ENCODE measurements around the gene TP53I13. TPM values are rescaled to one million over a fixed set of nuclear protein-coding genes. Genes with fewer than 3 reads are reported as not detected.

Gene TP53I13
- total and polyA plus RNA-seq, 2 of the 13 experiments (the other 11 are each of a cell fraction or from before 2014, with no cell fraction given), result 16.9 to 25.7 TPM

- TF ChIP-seq KLF16 (CRISPR knock-in tag; IDR thresholded peaks at IDR 0.05) (peak in 1 of 2 experiments; percentile 84; a peak in 2 of 4 replicates), KDM3A (CRISPR knock-in tag; IDR thresholded peaks at IDR 0.05; ENCODE audit: low read depth) (peak; percentile 81; the same call in 1 of the 2 replicates), ZC3H4 (CRISPR knock-in tag; IDR thresholded peaks at IDR 0.05; ENCODE audit: borderline replicate concordance) (no peak), TCF7 (IDR thresholded peaks at IDR 0.05; ENCODE audit: low read depth) (no peak), KLF12 (CRISPR knock-in tag; IDR thresholded peaks at IDR 0.05; ENCODE audit: borderline replicate concordance) (no peak), ZNF639 (CRISPR knock-in tag; conservative IDR thresholded peaks at IDR 0.05) (no peak), IKZF5 (CRISPR knock-in tag; IDR thresholded peaks at IDR 0.05) (peak; percentile 85), ZNF354B (CRISPR knock-in tag; IDR thresholded peaks at IDR 0.05) (0 out of 2 replicates have a peak, but pooled peaks have one; percentile 53), CCDC6 (CRISPR knock-in tag; IDR thresholded peaks at IDR 0.05) (peak; percentile 48; the same call in 1 of the 2 replicates), SOX13 (IDR thresholded peaks at IDR 0.05) (no peak), SOX13 (CRISPR knock-in tag; conservative IDR thresholded peaks at IDR 0.05 in 1 of 2, IDR thresholded peaks at IDR 0.05 in 1 of 2) (peak in 1 of 2 experiments; percentile 52; a peak in 2 of 4 replicates), ZNF709 (CRISPR knock-in tag; IDR thresholded peaks at IDR 0.05) (peak; percentile 39; the same call in 1 of the 2 replicates), HMGXB4 (CRISPR knock-in tag; IDR thresholded peaks at IDR 0.05; ENCODE audit: borderline replicate concordance in 1 of 2, low read depth in 1 of 2) (peak; percentile 54 to 74; a peak in 3 of 4 replicates), PHF21A (CRISPR knock-in tag; IDR thresholded peaks at IDR 0.05) (peak; percentile 86), ZBTB4 (CRISPR knock-in tag; IDR thresholded peaks at IDR 0.05; ENCODE audit: borderline replicate concordance) (0 out of 2 replicates have a peak, but pooled peaks have one; percentile 68), ZNF569 (CRISPR knock-in tag; IDR thresholded peaks at IDR 0.05; ENCODE audit: borderline replicate concordance) (no peak), ZNF232 (CRISPR knock-in tag; IDR thresholded peaks at IDR 0.05; ENCODE audit: borderline replicate concordance) (peak; percentile 23; the same call in 1 of the 2 replicates), ZGPAT (CRISPR knock-in tag; IDR thresholded peaks at IDR 0.05) (peak; percentile 76), ZNF713 (CRISPR knock-in tag; IDR thresholded peaks at IDR 0.05) (no peak)
Measured at GRCh38 chr17:29574732-29575510, 6.4 kb downstream of the TP53I13 start (continued).

All from HepG2 (cell line).